Measurements from ENCODE around the gene SOX18.

The SOX18 gene

GRCh38 chr20:64051561-64052325 is 2.3 kb upstream of the SOX18 start:
- FAIRE-seq, result no peak

- no peak for FAIRE-seq
These were observed 1.6 kb upstream of the SOX18 start for GRCh38 chr20:64051033-64051452.

GRCh38 chr20:64050261-64051032 is 1.0 kb upstream of the SOX18 start:
- FAIRE-seq, result no peak

GRCh38 chr20:64049878-64050260 is 430 bp upstream of the SOX18 start:
- FAIRE-seq, result no peak

- FAIRE-seq, result no peak
These were observed 916 bp downstream of the SOX18 start for GRCh38 chr20:64048402-64049044.

GRCh38 chr20:64047968-64048401 is 1.5 kb downstream of the SOX18 start:
- FAIRE-seq, result no peak

- FAIRE-seq, result no peak
These were observed 2.4 kb downstream of the SOX18 start for GRCh38 chr20:64047046-64047389.

GRCh38 chr20:64045346-64046011 is 4.0 kb downstream of the SOX18 start:
- no peak for FAIRE-seq

- FAIRE-seq, result no peak
These were observed 4.8 kb downstream of the SOX18 start for GRCh38 chr20:64044484-64045247.

GRCh38 chr20:64043768-64044167 is 5.7 kb downstream of the SOX18 start:
- no peak for FAIRE-seq

- no peak for FAIRE-seq
These were observed 7.2 kb downstream of the SOX18 start for GRCh38 chr20:64042054-64042781.

GRCh38 chr20:64041781-64042053 is 7.7 kb downstream of the SOX18 start:
- FAIRE-seq, result no peak

GRCh38 chr20:64041040-64041780 is 8.2 kb downstream of the SOX18 start:
- FAIRE-seq, result no peak

- FAIRE-seq, result no peak
These were observed 9.0 kb downstream of the SOX18 start for GRCh38 chr20:64040231-64041039.

GRCh38 chr20:64039293-64040160 is 9.9 kb downstream of the SOX18 start:
- no peak for FAIRE-seq

GRCh38 chr20:64038565-64039292 is 10.7 kb downstream of the SOX18 start:
- FAIRE-seq, result no peak

GRCh38 chr20:64038224-64038564 is 11.2 kb downstream of the SOX18 start:
- no peak for FAIRE-seq

- no peak for FAIRE-seq
These were observed 11.8 kb downstream of the SOX18 start for GRCh38 chr20:64037498-64038213.
